ENCODE data around the gene CHTF8.

CHTF8 gene

DNA sequence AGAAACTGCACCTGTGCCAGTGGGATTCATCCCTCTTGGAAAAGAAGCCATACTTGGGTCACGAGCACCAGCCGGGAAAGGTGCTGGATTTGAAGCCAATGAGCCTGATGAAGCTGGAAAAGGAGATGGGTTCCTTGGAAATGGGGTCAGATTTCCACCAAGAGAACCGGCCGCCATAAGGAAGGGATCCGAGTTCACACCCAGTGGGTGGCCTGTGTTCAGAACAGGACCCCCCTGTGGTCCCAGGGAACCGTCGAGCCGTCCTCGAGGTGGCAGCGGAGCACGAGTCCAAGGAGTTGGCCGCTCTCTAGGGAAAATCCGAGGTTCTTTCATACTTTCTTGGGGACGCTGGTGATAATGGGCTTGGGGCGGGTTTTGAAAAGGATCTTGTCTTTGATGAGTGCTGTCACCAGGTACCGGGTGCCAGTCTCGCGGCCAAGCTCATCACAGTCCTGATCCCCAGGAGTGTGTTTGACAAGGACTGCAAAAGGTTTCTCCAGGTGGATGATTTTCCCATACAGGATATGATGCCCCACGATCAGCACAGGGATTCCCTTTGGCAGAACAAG, 12.2 kb downstream of the CHTF8 start:
- TF ChIP-seq EP300 (IDR thresholded peaks at IDR 0.05; ENCODE audit: borderline replicate concordance) (no peak), EGR1 (IDR thresholded peaks at IDR 0.05) (no peak), REST (IDR thresholded peaks at IDR 0.05; ENCODE audit: low read depth) (no peak), CEBPB (IDR thresholded peaks at IDR 0.05) (no peak), CREB1 (IDR thresholded peaks at IDR 0.05; ENCODE audit: low read depth) (no peak), TEAD4 (IDR thresholded peaks at IDR 0.05) (no peak), TCF12 (IDR thresholded peaks at IDR 0.05; ENCODE audit: low read depth) (no peak), TAF1 (IDR thresholded peaks at IDR 0.05; ENCODE audit: low read depth) (no peak), ZBTB7A (IDR thresholded peaks at IDR 0.05; ENCODE audit: low read depth) (no peak), NFIC (IDR thresholded peaks at IDR 0.05) (no peak)

DNA sequence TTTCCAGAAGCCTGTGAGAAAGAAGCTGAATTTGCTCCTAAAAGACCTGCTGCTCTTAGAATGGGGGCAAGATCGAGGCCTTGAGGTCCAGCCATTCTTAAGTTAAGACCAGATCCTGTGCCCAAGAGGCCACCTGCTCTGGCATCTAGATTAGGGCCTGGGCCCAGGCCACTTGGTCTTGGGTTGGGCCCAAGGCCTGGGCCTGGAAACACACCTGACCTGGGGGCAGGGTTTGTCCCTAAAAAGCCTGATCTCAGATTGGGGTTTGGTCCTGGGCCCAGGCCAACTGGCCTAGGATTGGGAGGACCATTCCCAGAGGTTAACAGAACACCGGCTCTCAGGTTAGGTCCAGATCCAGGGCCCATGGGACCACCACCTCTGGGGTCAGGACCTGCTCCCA, 12.9 kb downstream of the CHTF8 start:
- TF ChIP-seq USF1 (IDR thresholded peaks at IDR 0.05) (no peak), CEBPB (IDR thresholded peaks at IDR 0.05) (no peak), REST (IDR thresholded peaks at IDR 0.05; ENCODE audit: low read depth) (no peak), ZBTB7A (IDR thresholded peaks at IDR 0.05; ENCODE audit: low read depth) (no peak), NFIC (IDR thresholded peaks at IDR 0.05) (no peak), EP300 (IDR thresholded peaks at IDR 0.05; ENCODE audit: borderline replicate concordance) (no peak), TAF1 (IDR thresholded peaks at IDR 0.05; ENCODE audit: low read depth) (no peak), YY1 (IDR thresholded peaks at IDR 0.05; ENCODE audit: low read depth) (no peak), RAD21 (IDR thresholded peaks at IDR 0.05; ENCODE audit: low read depth) (no peak), EGR1 (IDR thresholded peaks at IDR 0.05) (no peak), FOXM1 (IDR thresholded peaks at IDR 0.05; ENCODE audit: borderline replicate concordance, low read depth) (no peak), TEAD4 (IDR thresholded peaks at IDR 0.05) (no peak), CREB1 (IDR thresholded peaks at IDR 0.05; ENCODE audit: low read depth) (no peak), TCF12 (IDR thresholded peaks at IDR 0.05; ENCODE audit: low read depth) (no peak)
- TF ChIP-seq, protein P1, sequence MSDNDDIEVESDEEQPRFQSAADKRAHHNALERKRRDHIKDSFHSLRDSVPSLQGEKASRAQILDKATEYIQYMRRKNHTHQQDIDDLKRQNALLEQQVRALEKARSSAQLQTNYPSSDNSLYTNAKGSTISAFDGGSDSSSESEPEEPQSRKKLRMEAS (IDR thresholded peaks at IDR 0.05) = no peak

- TF ChIP-seq EP300 (IDR thresholded peaks at IDR 0.05; ENCODE audit: borderline replicate concordance) (no peak), ZBTB7A (IDR thresholded peaks at IDR 0.05; ENCODE audit: low read depth) (no peak), NFIC (IDR thresholded peaks at IDR 0.05) (no peak), CREB1 (IDR thresholded peaks at IDR 0.05; ENCODE audit: low read depth) (no peak), TAF1 (IDR thresholded peaks at IDR 0.05; ENCODE audit: low read depth) (no peak), YY1 (IDR thresholded peaks at IDR 0.05; ENCODE audit: low read depth) (no peak)
Observed at GRCh38 chr16:69118994-69119393, 13.4 kb downstream of the CHTF8 start.

DNA sequence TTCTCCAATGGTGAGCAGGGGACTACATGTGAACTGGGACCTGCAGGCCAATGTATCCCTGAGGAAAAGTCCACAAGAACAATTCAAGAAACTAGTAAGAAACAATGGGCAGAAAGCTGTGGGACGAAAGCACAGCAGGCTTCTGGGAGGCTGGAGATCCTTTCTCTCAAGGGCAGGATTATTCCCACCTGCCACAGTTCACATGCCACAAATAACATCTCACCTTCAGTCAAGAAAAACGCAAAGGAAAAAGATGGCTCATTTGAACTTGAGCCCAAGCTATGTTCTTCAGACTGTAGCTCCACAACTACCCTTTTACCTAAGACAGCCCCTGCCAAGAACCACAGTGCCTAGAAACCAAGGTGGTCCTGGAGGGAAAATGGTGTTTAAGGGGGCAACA, 13.9 kb downstream of the CHTF8 start:
- no peak for TF ChIP-seq TAF1 (IDR thresholded peaks at IDR 0.05; ENCODE audit: low read depth)
- TF ChIP-seq NFIC (IDR thresholded peaks at IDR 0.05) = no peak
- TF ChIP-seq RAD21 (IDR thresholded peaks at IDR 0.05; ENCODE audit: low read depth) = no peak
- TF ChIP-seq REST (IDR thresholded peaks at IDR 0.05; ENCODE audit: low read depth) = no peak
- no peak for TF ChIP-seq FOXM1 (IDR thresholded peaks at IDR 0.05; ENCODE audit: borderline replicate concordance, low read depth)
- TF ChIP-seq TEAD4 (IDR thresholded peaks at IDR 0.05) = no peak
- TF ChIP-seq EGR1 (IDR thresholded peaks at IDR 0.05) = no peak
- TF ChIP-seq CREB1 (IDR thresholded peaks at IDR 0.05; ENCODE audit: low read depth) = no peak
- TF ChIP-seq TCF12 (IDR thresholded peaks at IDR 0.05; ENCODE audit: low read depth) = no peak
- TF ChIP-seq ZBTB7A (IDR thresholded peaks at IDR 0.05; ENCODE audit: low read depth) = no peak
- TF ChIP-seq, protein P1 (IDR thresholded peaks at IDR 0.05) = no peak
- TF ChIP-seq CEBPB (IDR thresholded peaks at IDR 0.05) = no peak
- no peak for TF ChIP-seq USF1 (IDR thresholded peaks at IDR 0.05)
- TF ChIP-seq YY1 (IDR thresholded peaks at IDR 0.05; ENCODE audit: low read depth) = no peak
- no peak for TF ChIP-seq EP300 (IDR thresholded peaks at IDR 0.05; ENCODE audit: borderline replicate concordance)

Measured in Ishikawa (cell line).